Activated CD8-positive, alpha-beta memory T cell treated with anti-CD3 and anti-CD28 coated beads for 48 hours (primary cell): ENCODE measurements around the gene CCDC137.
"Not testable (repeated sequence)": the region's sequence is repeated elsewhere in the genome, so short reads cannot be mapped to it uniquely, and the experiment has no call there.

Experiments used
- DNase-seq, 3 experiments: peaks; one replicate each; pipeline ENCODE4 v3.0.0-alpha.2; 2020; ENCODE audit warnings: low read depth in 2 of 3, low spot score in 2 of 3

CCDC137 gene, protein sequence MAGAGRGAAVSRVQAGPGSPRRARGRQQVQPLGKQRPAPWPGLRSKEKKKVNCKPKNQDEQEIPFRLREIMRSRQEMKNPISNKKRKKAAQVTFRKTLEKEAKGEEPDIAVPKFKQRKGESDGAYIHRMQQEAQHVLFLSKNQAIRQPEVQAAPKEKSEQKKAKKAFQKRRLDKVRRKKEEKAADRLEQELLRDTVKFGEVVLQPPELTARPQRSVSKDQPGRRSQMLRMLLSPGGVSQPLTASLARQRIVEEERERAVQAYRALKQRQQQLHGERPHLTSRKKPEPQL

DNA sequence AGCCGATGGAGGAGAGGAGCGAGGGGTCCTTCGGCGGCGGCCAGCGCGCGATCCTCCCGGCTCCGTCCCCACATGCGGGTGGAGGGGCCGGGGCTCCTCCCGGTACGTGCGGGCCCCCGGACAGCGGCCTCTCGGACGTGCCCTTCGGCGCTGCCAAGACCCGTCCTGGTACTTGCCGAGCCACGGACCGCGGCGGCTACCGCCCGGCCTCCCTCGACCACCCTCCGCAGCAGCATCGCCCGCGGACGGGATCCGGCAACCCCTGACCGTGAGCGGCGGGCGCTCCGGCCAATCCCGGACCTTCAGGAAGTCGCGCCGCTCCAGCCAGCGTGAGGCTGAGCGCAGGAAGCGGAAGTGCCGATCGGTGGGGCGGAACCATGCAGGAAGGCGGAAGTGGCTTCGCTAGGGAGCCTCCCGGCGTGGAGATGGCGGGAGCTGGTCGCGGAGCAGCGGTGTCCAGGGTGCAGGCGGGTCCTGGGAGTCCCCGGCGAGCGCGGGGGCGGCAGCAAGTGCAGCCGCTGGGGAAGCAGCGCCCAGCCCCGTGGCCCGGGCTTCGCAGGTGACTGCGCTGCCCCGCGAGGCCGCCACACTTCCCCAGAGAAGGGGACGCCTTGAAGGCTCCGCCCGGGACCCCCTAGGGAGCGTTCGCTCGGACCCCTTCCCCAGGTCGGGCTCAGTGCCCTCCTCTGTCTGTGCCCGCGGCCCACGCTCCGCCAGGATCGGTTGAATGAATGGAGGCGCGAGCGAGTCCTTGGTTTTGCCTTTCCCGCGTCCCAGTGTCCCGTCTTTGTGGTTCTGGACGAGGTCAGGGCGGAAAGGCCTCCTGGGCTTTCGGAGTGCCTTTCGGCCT, at the start of gene CCDC137, which contains the start of gene OXLD1:
Gene CCDC137 (plus strand): TSS at position 396 of the 850 bp plus-strand sequence. CDS start 30 bp downstream, at position 426.
Gene OXLD1 (minus strand): TSS at position 264 of the 850 bp plus-strand sequence. CDS start 28 bp downstream, at position 236.
- peak; percentile 82 to 88 (median 86) for DNase-seq

- DNase-seq, result no peak
Measured at GRCh38 chr17:81616877-81617276, 49.7 kb upstream of the CCDC137 start.

GRCh38 chr17:81618307-81618706, 48.2 kb upstream of the CCDC137 start:
- not testable (repeated sequence) for DNase-seq

DNA sequence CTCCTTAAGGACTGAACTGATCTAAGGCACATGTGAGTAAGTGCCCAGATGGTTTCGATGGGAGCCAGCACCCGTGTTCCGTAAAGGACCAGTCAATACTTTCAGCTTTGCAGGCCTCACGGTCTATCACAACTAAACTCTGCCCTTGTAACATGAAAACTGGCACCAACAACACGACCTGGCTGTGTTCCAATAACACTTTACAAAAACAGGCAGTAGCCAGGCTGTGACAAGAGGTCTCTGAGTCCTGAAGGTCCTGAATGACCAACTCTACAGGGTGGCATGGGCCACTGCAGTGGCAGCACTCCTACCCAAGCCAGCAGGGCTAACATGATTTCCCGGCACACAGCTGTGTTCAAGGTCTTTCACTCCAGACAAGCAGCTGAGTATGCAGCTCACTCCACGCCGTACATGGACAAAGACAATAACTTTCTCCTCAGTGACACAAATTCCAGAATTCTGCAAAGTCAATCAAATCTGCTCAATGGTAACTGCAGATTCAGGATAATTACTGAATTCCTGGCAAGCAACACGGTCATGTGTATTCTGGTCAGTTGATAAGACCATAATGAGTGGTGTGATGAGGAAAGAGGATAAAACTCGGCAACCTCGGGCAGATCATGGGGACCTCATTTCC, 44.9 kb upstream of the CCDC137 start:
- DNase-seq, result no peak

DNA sequence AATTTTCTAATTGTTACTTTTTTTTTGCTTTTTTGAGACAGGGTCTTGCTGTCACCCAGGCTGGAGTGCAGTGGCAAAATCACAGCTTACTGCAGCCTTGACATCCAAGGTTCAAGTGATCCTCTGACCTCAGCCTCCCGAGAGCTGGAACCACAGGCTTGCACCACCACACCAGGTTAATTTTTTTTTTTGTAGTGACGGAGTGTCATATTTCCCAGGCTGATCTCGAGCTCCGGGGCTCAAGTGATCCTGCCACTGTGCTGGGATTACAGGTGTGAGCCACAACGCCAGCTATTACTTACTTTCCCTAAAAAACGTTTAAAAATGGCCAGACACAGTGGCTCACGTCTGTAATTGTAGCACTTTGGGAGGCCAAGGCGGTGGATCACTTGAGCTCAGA, 36.3 kb upstream of the CCDC137 start:
- no peak for DNase-seq

DNA sequence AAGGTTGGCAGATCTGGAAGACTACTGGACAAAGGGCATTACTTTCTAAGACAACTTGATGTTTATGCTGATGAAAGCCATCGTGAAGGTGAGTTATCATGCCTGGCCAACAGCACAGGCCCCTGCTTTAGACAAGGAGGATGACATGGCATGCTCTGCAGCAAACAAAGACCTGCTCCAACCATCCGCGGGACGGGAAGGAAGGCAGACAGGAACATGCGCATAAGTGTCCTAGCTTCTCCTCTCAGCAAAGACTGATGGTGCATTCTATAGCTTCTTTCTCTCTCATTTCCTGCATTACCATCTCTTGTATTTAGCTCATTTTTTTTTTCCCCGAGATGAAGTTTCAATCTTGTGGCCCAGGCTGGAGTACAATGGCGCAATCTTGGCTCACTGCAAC, 35.1 kb upstream of the CCDC137 start:
- DNase-seq, result no peak

- no peak for DNase-seq
Measured at GRCh38 chr17:81635431-81635830, 31.1 kb upstream of the CCDC137 start.

GRCh38 chr17:81635973-81636504, 30.5 kb upstream of the CCDC137 start:
- no peak for DNase-seq

DNA sequence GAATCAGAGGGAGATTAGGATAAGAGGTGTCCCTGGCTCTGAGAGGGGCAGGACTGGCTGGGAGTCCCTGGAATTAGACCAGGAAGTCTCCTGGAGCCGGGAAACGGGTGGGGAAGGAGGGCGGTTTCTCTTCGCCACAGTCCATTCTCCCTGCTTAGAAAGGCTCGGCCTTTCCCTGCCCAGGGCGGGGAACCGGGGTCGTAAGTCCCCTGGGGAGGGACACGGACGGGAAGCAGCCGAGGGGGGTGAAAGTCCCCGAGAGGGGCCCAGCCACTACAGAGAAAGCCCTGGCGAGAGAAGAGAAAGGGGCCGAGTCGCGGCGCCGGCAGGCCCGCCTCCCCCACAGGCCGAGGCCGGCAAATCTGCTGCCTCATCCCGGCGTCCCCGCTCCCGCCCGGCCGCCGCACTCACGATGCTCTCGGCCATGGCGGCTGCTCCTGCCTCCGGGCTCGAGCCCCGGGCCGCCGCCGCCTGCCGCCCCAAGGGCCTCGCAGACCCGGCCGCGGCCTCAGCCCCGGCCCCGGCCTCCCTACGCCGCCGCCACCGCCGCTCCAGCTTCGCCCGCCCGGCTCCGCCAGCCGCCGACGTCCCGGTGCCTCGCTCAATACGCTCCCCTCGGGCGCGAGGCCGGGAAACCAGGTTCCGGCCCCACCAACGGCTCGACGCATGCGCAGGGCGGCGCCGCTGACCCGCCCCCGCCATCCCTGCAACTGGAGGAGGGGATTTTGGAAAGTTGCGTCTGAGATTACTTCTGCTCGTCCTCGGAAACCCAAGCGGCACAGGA, 29.8 kb upstream of the CCDC137 start, which contains the start of the genes NPLOC4 and TSPAN10:
Gene NPLOC4 (minus strand): TSS at position 608 of the 784 bp plus-strand sequence. CDS start 182 bp downstream, at position 426.
Gene TSPAN10 (plus strand): TSS at position 692 of the 784 bp plus-strand sequence. CDS start 5,217 bp downstream, outside the sequence.
- peak; percentile 80 to 89 (median 88) for DNase-seq

DNA sequence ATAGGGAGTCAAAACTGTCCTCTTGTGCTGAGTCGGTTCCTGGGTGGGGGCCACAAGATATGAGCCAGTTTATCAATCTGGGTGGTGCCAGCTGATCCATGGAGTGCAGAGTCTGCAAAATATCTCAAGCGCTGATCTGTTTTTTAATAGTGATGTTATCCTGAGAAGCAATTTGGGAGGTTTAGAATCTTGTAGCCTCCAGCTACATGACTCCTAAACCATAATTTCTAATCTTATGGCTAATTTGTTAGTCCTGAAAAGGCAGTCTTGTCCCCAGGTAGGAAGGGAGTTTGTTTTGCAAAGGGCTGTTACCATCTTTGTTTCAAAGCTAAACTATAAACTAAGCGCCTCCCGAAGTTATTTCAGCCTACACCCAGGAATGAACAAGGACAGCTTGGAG, 27.9 kb upstream of the CCDC137 start:
- DNase-seq, result no peak

GRCh38 chr17:81640011-81640410, 26.5 kb upstream of the CCDC137 start:
- DNase-seq, result no peak

GRCh38 chr17:81641825-81642489, 24.6 kb upstream of the CCDC137 start:
- DNase-seq, result no peak

GRCh38 chr17:81644496-81644895, 22.0 kb upstream of the CCDC137 start:
- no peak for DNase-seq

DNA sequence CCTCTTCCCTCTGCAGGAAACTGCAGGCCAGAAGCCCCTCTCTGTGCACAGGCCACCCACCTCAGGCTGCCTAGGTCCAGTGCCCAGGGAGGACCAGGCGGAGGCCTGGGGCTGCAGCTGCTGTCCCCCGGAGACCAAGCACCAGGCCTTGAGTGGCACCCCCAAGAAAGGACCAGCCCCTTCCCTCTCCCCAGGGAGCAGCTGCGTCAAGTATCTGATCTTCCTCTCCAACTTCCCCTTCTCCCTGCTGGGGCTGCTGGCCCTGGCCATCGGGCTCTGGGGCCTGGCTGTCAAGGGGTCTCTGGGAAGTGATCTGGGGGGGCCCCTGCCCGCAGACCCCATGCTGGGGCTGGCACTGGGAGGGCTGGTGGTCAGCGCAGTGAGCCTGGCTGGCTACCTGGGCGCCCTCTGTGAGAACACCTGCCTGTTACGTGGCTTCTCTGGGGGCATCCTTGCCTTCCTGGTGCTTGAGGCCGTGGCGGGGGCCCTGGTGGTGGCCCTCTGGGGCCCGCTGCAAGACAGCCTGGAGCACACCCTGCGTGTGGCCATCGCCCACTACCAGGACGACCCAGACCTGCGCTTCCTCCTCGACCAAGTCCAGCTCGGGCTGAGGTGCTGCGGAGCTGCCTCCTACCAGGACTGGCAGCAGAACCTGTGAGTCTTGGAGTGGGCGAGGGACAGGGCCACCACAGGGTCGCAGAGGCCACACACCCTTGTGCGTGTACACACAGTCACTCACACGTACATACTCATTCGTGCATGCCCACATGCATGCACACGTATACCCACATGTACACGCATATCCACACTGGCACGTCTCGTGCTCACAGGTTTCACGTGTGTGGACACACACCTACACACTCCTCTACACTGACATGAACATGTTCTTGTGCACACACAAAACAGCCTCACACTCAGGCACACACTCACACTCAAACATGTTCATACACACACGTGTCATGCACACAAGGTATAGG, 21.3 kb upstream of the CCDC137 start:
- no peak for DNase-seq

DNA sequence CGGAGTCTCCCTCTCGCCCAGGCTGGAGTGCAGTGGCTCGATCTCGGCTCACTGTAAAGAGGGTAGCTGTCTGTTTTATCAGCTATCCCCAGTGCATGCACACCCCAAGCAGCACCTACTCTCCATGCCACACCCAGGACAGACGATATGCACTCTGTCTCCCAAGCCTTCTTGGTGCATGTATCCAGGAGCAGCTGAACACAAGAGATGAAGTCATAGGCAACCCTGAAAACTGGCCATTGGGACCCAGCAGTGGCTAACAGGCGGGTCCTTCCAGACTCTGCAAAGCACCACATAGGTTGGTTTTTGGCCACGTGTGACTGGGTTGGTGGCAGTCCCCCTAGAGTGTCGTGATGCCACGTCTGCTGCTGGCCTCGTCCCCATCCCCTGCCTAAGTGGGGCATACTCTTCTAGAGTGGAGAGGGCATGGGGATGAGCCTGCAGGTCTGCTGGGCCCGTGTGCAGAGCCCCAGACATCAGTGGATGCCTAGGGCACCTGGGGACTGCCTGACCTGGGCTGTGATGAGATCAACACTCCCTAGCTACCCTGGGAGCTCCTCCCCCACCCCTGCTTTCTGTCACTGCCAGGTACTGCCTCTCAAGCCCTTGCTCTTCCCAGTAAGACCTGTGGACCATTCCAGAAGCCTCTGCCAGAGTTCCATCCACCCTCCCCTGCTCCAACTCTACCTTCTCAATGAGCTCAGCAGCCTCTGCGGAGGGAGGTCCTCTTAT, 19.5 kb upstream of the CCDC137 start:
- no peak for DNase-seq

DNA sequence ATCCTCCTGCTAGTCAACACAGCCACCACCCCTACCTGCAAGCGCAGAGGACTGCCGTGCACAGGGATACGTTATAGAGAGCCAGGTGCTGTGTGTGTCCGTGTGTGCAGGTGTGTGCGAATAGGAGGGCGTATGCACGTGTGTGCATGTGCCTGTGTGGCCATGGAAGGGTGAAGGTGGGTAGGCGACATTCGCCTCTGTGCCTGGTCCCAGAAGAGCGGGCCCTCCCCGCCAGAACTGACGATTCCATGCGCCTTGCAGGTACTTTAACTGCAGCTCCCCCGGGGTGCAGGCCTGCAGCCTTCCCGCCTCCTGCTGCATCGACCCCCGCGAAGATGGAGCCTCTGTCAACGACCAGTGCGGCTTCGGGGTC, 18.9 kb upstream of the CCDC137 start:
- no peak for DNase-seq

- DNase-seq, result no peak
Measured at GRCh38 chr17:81648013-81648706, 18.4 kb upstream of the CCDC137 start.
